Progenitor cell of endocrine pancreas (in vitro differentiated cells): ENCODE data around the gene MACROD2. TPM values are rescaled to one million over a fixed set of nuclear protein-coding genes. Genes with fewer than 3 reads are reported as not detected.

ENCODE experiments used
- DNase-seq: peaks from one replicate; pipeline ENCODE4 v3.0.0; 2021; ENCODE audit warnings: low spot score; ENCODE audit not compliant: unreplicated experiment
- H3K27ac Mint-ChIP-seq: 2 replicates; pipeline ENCODE4 v1.8.0; 2021; ENCODE audit warnings: mild to moderate bottlenecking, moderate library complexity, mixed read lengths
- H3K27me3 Mint-ChIP-seq: 2 replicates; pipeline ENCODE4 v1.8.0; 2021; ENCODE audit warnings: mixed read lengths
- H3K36me3 Mint-ChIP-seq: 2 replicates; pipeline ENCODE4 v1.8.0; 2022; ENCODE audit warnings: mixed read lengths; ENCODE audit not compliant: insufficient read depth
- H3K4me1 Mint-ChIP-seq: 2 replicates; pipeline ENCODE4 v1.8.0; 2021; ENCODE audit warnings: low read depth, mixed read lengths
- H3K4me3 Mint-ChIP-seq: 2 replicates; pipeline ENCODE4 v1.8.0; 2021; ENCODE audit warnings: low read depth, mild to moderate bottlenecking, moderate library complexity, mixed read lengths
- H3K9me3 Mint-ChIP-seq: 2 replicates; pipeline ENCODE4 v1.8.0; 2021; ENCODE audit warnings: low read depth, mixed read lengths
- CTCF ChIP-seq: fragments of 200-600 bp; sonication (generic); IDR thresholded peaks from one replicate; pipeline ENCODE4 v1.5.0; 2021; ENCODE audit warnings: antibody characterized with exemption, mild to moderate bottlenecking; ENCODE audit not compliant: unreplicated experiment
- total RNA-seq: library from RNA; stranded (reverse); gene quantifications from 2 replicates; pipeline ENCODE4 v1.2.1, GENCODE V29; 2021

The MACROD2 gene
- total RNA-seq, 1 donor from 2014 or later, result 7.6 TPM

GRCh38 chr20:14740380-14740779 is 745.1 kb downstream of the MACROD2 start:
- Mint-ChIP-seq H3K4me1 (no peaks in the 10 kb centered on the region), H3K9me3 (peaks cover 4% of the 10 kb centered on the region), H3K36me3 (no peaks in the 10 kb centered on the region), H3K27me3 (no peaks in the 10 kb centered on the region), H3K27ac (no peak overlapping the region), H3K4me3 (no peak overlapping the region)
- no peak for DNase-seq
- TF ChIP-seq CTCF, result no peak

GRCh38 chr20:14741616-14742015 is 746.3 kb downstream of the MACROD2 start:
- Mint-ChIP-seq H3K4me3 (no peak overlapping the region), H3K27me3 (no peaks in the 10 kb centered on the region), H3K36me3 (no peaks in the 10 kb centered on the region), H3K4me1 (no peaks in the 10 kb centered on the region), H3K27ac (no peak overlapping the region), H3K9me3 (peaks cover 4% of the 10 kb centered on the region)
- TF ChIP-seq CTCF, result no peak
- no peak for DNase-seq

- Mint-ChIP-seq H3K9me3 (no peaks in the 10 kb centered on the region), H3K4me3 (no peak overlapping the region), H3K4me1 (no peaks in the 10 kb centered on the region), H3K36me3 (no peaks in the 10 kb centered on the region), H3K27me3 (peaks cover 3% of the 10 kb centered on the region), H3K27ac (no peak overlapping the region)
- no peak for DNase-seq
- no peak for TF ChIP-seq CTCF
These were observed 749.4 kb downstream of the MACROD2 start for GRCh38 chr20:14744723-14745122.

GRCh38 chr20:14745830-14746229 is 750.5 kb downstream of the MACROD2 start:
- H3K4me3 Mint-ChIP-seq, result no peak overlapping the region
- TF ChIP-seq CTCF, result no peak
- no peaks in the 10 kb centered on the region for H3K9me3 Mint-ChIP-seq
- H3K27me3 Mint-ChIP-seq, result peaks cover 3% of the 10 kb centered on the region
- H3K36me3 Mint-ChIP-seq, result no peaks in the 10 kb centered on the region
- no peak for DNase-seq
- H3K27ac Mint-ChIP-seq, result no peak overlapping the region
- no peaks in the 10 kb centered on the region for H3K4me1 Mint-ChIP-seq

- no peaks in the 10 kb centered on the region for H3K36me3 Mint-ChIP-seq
- H3K27ac Mint-ChIP-seq, result no peak overlapping the region
These were observed 755.9 kb downstream of the MACROD2 start for GRCh38 chr20:14751191-14751590.

More at GRCh38 chr20:14751191-14751590, 755.9 kb downstream of the MACROD2 start:
- H3K4me1 Mint-ChIP-seq, result peaks cover 2% of the 10 kb centered on the region
- H3K27me3 Mint-ChIP-seq, result peaks cover 3% of the 10 kb centered on the region
- no peak overlapping the region for H3K4me3 Mint-ChIP-seq
- TF ChIP-seq CTCF, result no peak
- no peaks in the 10 kb centered on the region for H3K9me3 Mint-ChIP-seq
- DNase-seq, result no peak
